ENCODE measurements around the gene ATP8A2.
"Not testable (repeated sequence)": the region's sequence is repeated elsewhere in the genome, so short reads cannot be mapped to it uniquely, and the experiment has no call there.

ATP8A2 gene

GRCh38 chr13:25528266-25528665, 156.5 kb downstream of the ATP8A2 start:
- no peak for TF ChIP-seq CTCF (IDR thresholded peaks at IDR 0.05; ENCODE audit: extremely low read depth, missing control alignments)
- no peak for DNase-seq (ENCODE audit: low spot score)

DNA sequence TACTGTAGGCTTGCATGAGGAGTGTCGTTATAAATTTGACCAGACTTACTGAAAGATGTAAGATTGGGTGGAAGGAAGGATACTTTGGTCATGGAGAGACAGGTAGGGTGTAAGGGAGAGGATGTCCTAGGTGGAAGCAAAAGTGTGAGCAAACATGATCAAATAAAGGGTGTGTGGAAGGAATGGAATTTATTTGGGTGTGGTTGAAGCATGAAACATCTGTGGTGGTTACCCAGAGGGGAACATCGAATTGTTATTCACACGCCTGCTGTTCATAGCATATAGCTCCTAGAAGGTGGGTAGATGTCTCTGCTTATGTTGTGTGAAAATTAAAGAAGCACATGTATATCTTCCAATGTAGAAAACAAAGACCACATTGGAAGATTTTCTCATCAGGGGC, 157.7 kb downstream of the ATP8A2 start:
- DNase-seq (ENCODE audit: low spot score): no peak
- no peak for TF ChIP-seq CTCF (IDR thresholded peaks at IDR 0.05; ENCODE audit: extremely low read depth, missing control alignments)

DNA sequence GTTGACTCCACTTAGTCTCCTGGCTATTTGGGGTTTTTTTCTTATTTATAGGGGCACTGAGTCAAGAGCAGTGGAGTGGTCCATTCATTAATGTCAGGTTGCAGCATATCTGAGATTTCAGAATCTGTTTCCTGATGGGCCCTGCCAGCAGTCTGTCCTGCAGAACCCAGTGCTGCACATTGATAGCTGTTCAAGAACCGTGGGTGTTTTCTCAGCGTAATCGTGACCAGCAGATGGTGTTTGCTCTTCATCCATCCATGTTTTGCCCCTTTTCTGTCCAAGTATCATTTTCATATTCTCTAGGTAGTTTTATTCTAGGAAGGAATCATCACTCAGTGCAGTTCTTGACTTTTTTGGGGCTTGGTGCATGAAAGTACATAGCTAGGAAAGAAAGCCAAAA, 166.5 kb downstream of the ATP8A2 start:
- DNase-seq (ENCODE audit: low spot score): no peak
- no peak for TF ChIP-seq CTCF (IDR thresholded peaks at IDR 0.05; ENCODE audit: extremely low read depth, missing control alignments)

DNA sequence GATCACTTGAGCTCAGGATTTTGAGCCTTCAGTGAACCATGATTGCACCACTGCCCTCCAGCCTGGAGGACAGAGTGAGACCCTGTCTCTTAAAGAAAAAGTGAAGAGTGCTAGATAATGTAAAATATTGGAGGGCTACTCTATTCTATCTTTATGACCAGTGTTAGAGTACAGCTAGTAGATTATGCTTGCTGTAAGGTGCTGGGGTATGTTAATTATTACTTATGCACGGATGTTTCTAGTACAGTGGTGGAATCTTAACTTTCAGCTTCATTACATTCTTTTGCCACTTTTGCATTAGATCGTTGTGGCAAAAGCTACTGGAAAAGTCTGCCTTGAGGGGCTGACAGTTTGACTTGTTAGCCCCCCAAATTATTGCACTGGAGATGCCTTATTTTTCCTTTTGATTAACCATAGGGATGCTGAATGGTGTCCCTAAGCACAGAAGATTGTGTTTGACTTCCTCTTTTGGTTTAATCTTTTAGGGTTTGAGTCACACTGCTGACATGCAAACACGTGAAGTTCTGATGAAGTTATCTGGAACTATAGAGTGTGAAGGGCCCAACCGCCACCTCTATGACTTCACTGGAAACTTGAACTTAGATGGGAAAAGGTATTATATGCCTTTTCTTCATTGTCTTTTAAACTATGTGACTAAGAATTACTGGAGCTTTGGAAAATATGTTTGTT, 169.8 kb downstream of the ATP8A2 start:
- DNase-seq (ENCODE audit: low spot score): no peak
- no peak for TF ChIP-seq CTCF (IDR thresholded peaks at IDR 0.05; ENCODE audit: extremely low read depth, missing control alignments)

- DNase-seq (ENCODE audit: low spot score): not testable (repeated sequence)
Observed at GRCh38 chr13:25548991-25549390, 177.2 kb downstream of the ATP8A2 start.

- DNase-seq (ENCODE audit: low spot score): no peak
- TF ChIP-seq CTCF (IDR thresholded peaks at IDR 0.05; ENCODE audit: extremely low read depth, missing control alignments): no peak
Observed at GRCh38 chr13:25561812-25562211, 190.0 kb downstream of the ATP8A2 start.

GRCh38 chr13:25570185-25570584, 198.4 kb downstream of the ATP8A2 start:
- no peak for TF ChIP-seq CTCF (IDR thresholded peaks at IDR 0.05; ENCODE audit: extremely low read depth, missing control alignments)

DNA sequence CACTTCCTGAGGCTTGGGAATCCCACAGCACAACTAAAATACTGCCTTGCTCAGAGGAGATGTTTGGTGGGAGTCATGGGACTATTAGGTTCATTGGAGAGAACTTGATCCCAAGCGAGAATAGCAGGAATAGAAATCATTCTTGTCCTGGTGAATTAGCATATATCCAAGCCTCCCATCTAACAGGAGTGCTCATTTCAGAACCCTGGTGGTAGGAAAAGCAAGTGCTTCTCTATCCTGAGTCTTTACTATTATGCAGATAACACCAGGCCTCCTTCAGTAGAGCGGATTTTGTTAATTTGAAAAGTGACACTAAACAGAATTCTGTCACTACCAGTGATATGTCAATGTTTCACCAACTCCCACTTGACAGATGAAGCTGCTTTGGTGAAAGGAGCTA, 199.5 kb downstream of the ATP8A2 start:
- no peak for TF ChIP-seq CTCF (IDR thresholded peaks at IDR 0.05; ENCODE audit: extremely low read depth, missing control alignments)
- no peak for DNase-seq (ENCODE audit: low spot score)

More at GRCh38 chr13:25570185-25570584, 198.4 kb downstream of the ATP8A2 start:
- no peak for DNase-seq (ENCODE audit: low spot score)

DNA sequence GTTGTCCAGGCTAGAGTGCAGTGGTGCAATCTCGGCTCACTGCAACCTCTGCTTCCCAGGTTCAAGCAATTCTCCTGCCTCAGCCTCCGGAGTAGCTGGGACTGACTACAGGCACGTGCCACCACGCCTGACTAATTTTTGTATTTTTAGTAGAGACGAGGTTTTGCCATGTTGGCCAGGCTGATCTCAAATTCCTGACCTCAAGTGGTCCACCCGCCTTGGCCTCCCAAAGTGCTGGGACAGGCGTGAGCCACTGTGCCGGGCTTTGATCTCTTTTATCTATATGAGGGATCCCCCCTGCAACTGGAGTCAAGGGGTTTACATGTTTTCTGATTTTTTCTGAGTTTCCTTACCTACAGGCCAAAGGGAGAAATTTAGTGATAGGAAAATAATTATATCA, 200.4 kb downstream of the ATP8A2 start:
- not testable (repeated sequence) for DNase-seq (ENCODE audit: low spot score)
